ENCODE data around the gene PLAAT2. TPM values are rescaled to one million over a fixed set of nuclear protein-coding genes. Genes with fewer than 3 reads are reported as not detected.

The PLAAT2 gene
- total RNA-seq, 1 donor from 2014 or later, result not detected

DNA sequence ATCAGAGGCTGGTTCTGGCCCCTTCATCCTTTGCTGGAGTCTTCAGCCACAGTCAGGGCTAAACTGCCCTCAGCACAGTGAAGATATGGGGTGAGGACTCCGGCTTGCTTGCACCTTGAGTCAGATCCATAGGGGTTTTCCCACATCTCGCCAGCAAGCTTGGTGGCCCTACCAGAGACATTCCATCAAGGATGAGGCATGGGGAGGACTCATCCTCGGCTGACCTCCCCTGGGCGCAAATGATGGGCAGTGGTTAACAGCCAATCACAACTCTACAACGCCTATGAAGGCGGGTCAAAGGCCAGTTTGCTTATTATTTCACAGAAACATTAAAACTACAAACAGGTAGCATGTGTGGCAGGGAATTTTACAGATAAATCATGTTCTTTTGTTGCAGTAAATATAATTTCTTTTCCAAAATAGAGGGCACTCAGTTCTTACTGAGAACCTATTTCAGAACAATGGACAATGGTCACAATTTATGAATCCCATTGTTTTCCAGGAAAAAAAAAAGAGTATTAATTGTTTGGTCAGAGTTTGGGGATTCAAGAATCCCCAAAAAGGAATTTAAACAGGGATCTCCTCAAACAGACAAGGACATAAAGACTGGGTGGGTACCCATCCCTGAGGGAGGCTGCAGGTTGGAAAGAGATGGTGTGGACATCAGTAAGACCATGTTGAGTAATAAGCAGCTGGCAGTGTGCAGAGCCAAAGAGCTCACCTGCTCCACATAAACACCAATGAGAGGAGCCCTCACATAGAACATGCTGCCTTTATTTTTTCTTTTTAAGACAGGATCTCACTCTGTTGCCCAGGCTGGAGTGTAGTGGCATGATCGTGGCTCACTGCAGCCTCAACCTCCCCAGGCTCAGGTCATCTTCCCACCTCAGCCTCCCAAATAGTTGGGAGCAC is 36.3 kb upstream of the PLAAT2 start:
- no peaks in the 10 kb centered on the region for H3K36me3 ChIP-seq
- intact Hi-C loops (cut with DNase I), result no loop called here
- no peak overlapping the region for H3K4me3 ChIP-seq
- H3K27ac ChIP-seq, result no peak overlapping the region
- TF ChIP-seq, protein P1, sequence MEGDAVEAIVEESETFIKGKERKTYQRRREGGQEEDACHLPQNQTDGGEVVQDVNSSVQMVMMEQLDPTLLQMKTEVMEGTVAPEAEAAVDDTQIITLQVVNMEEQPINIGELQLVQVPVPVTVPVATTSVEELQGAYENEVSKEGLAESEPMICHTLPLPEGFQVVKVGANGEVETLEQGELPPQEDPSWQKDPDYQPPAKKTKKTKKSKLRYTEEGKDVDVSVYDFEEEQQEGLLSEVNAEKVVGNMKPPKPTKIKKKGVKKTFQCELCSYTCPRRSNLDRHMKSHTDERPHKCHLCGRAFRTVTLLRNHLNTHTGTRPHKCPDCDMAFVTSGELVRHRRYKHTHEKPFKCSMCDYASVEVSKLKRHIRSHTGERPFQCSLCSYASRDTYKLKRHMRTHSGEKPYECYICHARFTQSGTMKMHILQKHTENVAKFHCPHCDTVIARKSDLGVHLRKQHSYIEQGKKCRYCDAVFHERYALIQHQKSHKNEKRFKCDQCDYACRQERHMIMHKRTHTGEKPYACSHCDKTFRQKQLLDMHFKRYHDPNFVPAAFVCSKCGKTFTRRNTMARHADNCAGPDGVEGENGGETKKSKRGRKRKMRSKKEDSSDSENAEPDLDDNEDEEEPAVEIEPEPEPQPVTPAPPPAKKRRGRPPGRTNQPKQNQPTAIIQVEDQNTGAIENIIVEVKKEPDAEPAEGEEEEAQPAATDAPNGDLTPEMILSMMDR (IDR thresholded peaks at IDR 0.05), result no peak
- no peak for TF ChIP-seq POLR2AphosphoS5 (IDR thresholded peaks at IDR 0.05; ENCODE audit: insufficient read depth in 1 of 2, low read depth in 1 of 2)
- TF ChIP-seq POLR2A (IDR thresholded peaks at IDR 0.05), result no peak
- H3K27me3 ChIP-seq, result no peaks in the 10 kb centered on the region
- no peaks in the 10 kb centered on the region for H3K4me1 ChIP-seq
- DNase-seq (ENCODE audit: extremely low spot score in 2 of 2), result no peak
- no peaks in the 10 kb centered on the region for H3K9me3 ChIP-seq

DNA sequence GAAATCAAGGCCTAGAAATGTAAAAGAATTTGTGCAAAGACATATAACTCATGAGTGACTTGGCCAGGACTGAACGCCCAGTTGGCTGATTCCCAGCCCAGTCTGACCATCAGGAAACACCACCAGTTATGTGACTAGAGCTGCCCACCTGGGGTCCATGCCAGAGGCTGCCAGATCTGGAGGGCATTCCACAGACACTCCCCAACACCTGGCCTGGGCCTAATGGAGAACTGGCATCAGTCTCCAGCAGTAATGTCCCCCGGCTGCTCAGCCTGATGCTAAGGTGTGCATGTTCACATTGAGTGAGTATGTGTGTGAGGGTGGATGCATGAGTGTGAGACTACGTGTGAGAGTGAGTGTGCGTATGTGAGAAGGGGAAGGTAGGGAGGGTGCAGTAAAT is 35.4 kb upstream of the PLAAT2 start:
- H3K4me1 ChIP-seq, result no peaks in the 10 kb centered on the region
- H3K9me3 ChIP-seq, result no peaks in the 10 kb centered on the region
- H3K4me3 ChIP-seq, result no peak overlapping the region
- TF ChIP-seq, protein P1 (IDR thresholded peaks at IDR 0.05), result no peak
- no peak overlapping the region for H3K27ac ChIP-seq
- no peaks in the 10 kb centered on the region for H3K27me3 ChIP-seq
- H3K36me3 ChIP-seq, result no peaks in the 10 kb centered on the region
- intact Hi-C loops (cut with DNase I), result no loop called here
- DNase-seq (ENCODE audit: extremely low spot score in 2 of 2), result no peak

DNA sequence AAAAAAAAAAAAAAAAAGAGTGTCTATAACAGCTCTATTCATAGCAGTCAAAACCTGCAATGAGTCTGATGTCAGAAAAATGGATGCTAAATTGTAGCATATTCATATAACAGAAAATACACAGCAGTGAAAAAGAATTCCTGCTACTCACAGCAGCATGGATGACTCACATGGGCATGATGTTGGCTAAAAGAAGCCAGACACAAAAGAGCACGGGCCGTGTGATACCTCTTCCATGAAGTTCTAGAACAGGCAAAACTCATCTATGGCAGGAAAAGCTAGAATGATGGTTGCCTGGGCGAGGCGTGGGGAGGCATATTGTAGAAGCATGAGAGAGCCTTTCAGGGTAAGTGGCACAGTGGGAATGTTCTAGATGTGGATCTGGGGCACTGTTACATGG is 32.1 kb upstream of the PLAAT2 start:
- no peak for DNase-seq (ENCODE audit: extremely low spot score in 2 of 2)
- Histone ChIP-seq H3K4me1 (no peaks in the 10 kb centered on the region), H3K9me3 (no peaks in the 10 kb centered on the region), H3K27me3 (no peaks in the 10 kb centered on the region), H3K4me3 (no peak overlapping the region), H3K27ac (no peak overlapping the region), H3K36me3 (no peaks in the 10 kb centered on the region)
- TF ChIP-seq POLR2A (IDR thresholded peaks at IDR 0.05) (no peak), POLR2AphosphoS5 (IDR thresholded peaks at IDR 0.05; ENCODE audit: insufficient read depth in 1 of 2, low read depth in 1 of 2) (no peak)
- TF ChIP-seq, protein P1 (IDR thresholded peaks at IDR 0.05), result no peak
- intact Hi-C loops (cut with DNase I), result no loop called here

DNA sequence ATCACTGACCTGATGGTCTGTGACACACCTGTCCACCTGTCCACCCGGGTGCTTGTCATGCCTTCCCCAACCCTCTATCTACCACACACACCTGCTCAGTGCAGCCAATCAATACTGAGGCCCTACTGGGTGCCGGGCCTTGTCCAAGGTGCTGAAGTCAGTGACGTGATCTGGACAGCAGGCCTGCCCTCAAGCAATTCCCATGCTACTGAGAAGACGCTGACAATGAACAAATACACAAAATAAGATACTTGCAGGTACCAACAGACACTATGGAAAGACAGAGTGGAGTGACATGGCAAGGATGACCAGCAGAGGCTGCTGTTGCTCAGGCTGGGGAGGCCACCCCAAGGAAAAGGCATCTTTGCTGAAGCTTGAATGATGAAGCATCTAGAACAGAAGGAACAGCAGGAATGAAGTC is 29.8 kb upstream of the PLAAT2 start:
- Histone ChIP-seq H3K4me1 (no peaks in the 10 kb centered on the region), H3K27me3 (no peaks in the 10 kb centered on the region), H3K9me3 (no peaks in the 10 kb centered on the region), H3K4me3 (no peak overlapping the region), H3K36me3 (no peaks in the 10 kb centered on the region), H3K27ac (no peak overlapping the region)
- no peak for TF ChIP-seq POLR2AphosphoS5 (IDR thresholded peaks at IDR 0.05; ENCODE audit: insufficient read depth in 1 of 2, low read depth in 1 of 2)
- TF ChIP-seq, protein P1 (IDR thresholded peaks at IDR 0.05), result no peak
- no peak for TF ChIP-seq POLR2A (IDR thresholded peaks at IDR 0.05)
- no peak for DNase-seq (ENCODE audit: extremely low spot score in 2 of 2)
- intact Hi-C loops (cut with DNase I), result no loop called here

Measured in vagina (tissue), 2 donors.